ENCODE results near the gene ATXN7. TPM values are rescaled to one million over a fixed set of nuclear protein-coding genes. Genes with fewer than 3 reads are reported as not detected.

Gene ATXN7
- total RNA-seq, 1 experiment from 2014 or later = 7.4 TPM

DNA sequence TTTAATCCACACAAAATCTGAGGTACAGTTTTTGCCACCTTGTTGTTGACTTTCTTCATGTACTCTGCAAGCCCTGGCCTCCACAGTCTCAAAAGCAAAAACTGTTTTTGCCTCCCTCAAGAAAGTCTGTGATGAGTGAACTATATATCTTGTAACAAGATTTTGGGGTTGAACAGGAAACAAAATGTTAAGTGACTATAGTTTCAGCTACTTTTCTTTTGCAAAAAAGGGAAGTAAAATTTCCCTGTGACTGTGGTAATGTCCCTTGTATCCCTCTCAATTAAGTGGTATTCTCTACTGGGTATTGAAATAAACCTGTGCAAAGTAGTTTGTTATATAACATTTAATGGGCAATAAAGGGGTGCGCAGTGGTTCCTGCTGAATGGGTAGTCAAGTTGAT, 69.8 kb downstream of the ATXN7 start:
- no peak for DNase-seq (ENCODE audit: low spot score)

DNA sequence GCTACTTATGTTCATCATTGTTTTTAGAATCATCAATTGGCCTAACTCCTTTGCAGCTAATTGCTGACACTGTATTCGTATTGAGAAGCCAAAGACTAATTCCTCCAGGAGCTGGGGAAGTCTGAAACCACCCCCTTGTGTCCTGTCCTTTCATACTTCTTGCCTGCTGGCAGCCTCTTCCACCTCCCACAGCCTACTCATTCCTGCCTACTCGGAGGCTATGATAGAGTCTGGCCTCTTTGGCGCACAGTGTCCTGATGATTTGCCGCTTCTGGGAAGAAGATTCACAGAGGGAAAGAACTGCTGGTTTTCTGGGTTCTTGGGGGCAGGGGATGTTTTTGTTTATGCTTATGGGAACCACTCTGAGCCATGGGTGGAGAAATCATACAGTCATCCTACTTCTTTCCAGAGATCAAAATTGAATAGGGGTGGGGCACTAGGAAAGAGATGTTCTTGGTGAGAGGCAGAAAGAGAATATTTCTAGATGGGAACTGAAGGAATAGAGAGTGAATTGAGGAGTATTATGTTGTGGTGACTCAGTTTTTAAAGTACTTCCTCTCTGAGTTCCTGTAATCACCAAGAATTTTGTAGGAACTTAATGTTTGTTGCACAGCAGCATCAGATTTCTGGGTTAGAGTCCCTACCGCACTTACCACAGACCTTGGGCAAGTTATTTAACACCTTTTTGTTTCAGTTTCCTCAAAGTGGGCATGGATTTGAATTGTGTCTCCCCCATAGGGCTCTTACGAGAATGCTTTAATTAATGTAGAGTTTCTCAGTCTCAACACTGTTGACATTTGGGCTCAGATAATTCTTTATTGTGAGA, 70.6 kb downstream of the ATXN7 start:
- DNase-seq (ENCODE audit: low spot score) = no peak

DNA sequence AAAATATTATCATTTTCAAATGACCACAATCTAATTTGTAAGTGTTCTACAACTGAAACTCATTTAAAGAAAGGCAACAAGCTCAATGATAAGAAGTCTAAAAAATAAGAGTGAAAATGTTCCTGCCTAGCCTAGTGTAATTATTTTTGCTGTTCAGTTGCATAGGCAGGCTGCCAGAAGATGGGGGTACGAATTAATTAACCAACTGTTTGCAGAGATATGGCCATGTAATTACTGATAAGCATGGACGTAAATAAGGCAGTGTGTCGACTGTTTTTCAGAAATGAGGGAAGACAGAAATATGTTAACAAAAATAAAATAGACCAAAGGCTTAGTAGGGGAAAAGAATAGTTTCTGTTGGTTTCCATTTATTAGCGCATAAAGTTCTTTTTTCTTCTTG, 73.3 kb downstream of the ATXN7 start:
- DNase-seq (ENCODE audit: low spot score) = no peak

DNA sequence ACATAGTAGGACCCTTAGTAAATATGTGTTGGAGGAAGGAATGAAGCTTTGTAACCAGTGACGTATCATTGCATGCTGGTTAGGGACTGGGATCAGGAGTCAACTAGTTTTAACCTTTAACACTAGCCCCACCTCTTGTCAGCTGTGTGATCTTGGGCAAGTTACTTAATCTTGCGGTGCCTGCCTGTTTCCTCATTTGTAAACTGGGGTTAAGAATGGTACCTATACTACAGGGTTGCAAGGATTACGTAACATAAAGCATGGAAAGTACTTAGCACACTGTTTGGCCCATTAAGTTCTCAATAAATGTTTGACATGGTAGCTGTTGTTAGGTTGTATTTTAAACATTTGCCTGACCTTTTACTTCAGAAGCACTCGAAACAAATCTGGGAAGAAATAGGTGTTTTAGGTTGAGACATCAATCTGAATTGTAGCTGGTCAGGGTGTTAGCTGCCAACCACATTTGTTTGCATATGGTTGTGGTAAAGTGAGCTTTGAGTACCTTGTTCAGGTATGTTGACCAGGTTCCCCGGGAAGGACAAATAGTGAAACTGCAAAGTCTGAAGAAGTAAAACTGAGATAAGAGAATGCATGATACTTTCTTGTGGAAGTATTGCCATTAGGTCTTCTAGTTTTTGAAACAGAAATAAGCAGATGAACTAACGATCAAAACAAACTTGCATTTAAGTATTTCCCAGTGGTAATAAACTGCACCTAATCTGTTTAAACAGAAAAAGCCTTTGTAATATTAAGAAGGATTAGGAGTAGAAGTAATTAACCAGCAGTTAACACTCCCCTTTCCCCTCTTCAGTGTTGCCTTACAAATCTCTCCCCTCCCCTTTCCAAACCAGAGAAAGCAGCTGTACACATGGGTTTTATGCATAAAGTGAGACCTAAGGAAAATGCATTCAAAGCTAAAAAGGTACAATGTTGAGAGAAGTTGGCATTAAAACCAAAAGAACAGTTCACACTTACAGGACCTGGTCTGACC, 74.3 kb downstream of the ATXN7 start:
- DNase-seq (ENCODE audit: low spot score) = no peak

DNA sequence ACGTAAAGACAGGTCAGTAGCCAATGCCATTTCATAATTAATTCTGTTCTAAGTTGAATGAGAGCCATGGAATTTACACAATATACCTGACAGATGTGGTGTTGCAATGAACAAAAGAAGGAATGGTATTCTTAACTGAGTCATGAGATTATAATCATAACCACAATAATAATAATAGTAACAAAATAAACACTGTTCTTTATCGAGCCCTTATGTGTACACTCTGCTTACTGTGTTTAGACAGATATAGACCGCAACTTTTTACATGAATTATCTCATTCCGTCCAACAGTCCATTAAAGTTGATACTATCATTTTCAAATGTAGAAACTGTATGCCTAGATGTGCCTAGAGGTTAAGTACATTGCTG, 76.7 kb downstream of the ATXN7 start:
- DNase-seq (ENCODE audit: low spot score) = peak; percentile 32

DNA sequence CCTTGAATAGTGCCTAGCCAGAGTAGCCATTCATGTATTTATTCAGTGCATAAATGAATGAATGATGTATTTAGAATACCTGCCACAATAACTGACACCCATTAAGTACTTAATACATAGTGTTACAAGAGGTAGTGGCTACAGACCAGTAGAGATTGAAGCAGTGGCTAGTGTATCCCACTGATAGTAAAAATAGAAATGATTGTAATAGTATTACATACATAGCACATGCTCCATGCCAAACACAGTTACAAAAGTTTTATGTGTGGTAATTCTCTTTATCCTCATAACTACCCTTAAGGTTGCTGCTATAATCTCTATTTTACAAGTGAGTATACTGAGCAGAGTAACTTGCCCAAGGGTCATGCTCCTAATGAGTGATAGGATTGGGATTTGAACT, 78.9 kb downstream of the ATXN7 start:
- no peak for DNase-seq (ENCODE audit: low spot score)

DNA sequence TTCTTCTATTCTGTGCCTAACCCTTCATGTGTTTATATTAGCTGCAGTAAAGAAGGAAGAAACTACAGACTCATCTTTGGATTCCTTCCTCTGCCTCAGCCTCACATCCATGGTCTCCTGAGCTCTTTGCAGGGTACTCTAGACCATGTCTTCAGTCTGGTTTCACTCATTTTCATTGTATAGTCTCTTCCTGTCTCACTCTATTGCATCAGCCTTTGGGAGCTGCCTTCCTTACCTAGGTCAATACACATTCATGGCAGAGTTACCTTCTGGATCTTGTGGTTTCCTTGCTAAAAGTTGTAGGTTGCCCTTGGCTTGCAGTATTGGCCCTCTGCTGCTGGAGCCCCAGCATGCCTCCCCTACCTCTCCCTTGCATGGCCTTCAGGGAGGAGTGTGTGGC, 80.0 kb downstream of the ATXN7 start:
- no peak for DNase-seq (ENCODE audit: low spot score)

DNA sequence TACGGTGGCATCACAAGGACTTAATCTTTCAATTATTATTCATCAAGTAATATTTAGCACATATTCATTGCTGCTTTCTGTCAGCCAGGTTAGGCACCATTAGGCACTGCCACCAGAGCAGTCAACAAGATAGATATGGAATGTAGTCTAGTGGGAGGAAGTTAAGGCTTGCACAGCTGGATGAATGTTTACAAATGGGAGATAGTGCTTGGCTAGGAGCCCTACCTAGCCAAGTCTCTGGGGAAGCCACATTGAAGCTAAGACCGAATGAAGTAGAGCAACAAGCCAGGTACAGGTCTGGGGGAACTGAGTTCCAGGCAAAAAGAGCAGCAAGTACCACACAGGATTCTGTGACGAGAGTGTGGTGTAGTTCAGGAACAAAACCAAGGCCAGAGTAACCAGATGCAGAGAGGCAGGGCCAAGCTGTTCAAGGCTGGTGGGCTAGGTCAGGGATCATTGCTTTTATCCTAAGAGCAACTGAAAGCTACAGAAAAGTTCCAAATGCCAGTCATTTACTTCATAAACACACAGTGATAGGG, 82.0 kb downstream of the ATXN7 start:
- no peak for DNase-seq (ENCODE audit: low spot score)

DNA sequence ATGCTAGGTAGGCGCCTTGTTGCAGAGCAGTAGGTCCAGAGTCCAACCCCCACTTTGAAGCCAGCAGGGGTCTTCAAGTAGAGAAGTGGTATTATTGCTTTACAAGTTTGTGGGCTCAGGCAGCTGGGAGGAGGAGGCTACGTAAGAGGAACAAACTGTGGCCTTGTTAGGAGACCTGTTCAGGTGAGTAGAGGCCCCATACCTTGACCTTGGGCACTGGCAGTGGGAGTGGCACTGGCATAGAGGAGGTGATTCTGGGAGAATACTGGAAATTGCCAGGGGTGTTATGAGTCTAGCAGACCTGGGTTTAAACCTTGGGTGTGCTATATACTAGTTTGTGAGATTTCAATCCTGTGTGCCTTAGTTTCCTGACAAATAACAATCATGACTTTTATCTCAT, 83.1 kb downstream of the ATXN7 start:
- DNase-seq (ENCODE audit: low spot score) = no peak

DNA sequence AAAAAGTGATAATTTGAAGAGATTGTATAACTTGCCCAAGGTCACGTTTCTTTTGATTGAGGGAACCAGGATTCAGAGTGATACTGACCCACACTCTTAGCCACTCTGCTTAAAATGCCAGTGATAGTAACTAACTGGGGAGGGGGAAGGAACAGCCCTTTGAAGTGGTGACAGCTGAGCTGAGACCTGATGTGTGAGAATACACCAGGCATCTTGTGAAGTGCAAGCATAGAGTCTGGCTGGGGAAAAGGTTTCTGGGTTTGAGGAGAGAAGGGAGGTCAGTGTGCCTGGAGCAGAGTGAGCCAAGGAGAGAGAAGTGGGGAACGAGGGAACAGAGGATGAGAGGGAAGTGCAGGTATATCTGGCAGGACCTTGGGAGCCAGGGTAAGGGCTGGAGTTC, 83.9 kb downstream of the ATXN7 start:
- DNase-seq (ENCODE audit: low spot score) = no peak

DNA sequence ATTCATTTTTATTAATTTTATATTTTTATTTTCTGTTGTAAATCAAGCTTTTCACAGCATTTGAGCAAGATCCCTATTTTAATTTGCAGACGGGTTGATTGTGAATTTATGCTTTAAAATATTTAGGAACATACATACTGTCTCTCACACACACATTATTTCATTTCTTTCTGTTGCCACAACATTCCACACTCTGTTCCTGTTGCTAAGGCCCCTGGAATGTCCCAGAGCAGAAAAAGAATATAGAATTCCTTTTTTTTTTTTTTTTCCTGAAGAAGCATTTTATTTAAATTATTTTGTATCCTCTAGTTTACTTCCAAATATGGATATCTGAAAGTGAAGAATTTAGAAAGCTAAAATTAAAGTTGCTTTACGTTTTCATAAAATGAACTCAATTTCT, 85.3 kb downstream of the ATXN7 start:
- DNase-seq (ENCODE audit: low spot score) = no peak

DNA sequence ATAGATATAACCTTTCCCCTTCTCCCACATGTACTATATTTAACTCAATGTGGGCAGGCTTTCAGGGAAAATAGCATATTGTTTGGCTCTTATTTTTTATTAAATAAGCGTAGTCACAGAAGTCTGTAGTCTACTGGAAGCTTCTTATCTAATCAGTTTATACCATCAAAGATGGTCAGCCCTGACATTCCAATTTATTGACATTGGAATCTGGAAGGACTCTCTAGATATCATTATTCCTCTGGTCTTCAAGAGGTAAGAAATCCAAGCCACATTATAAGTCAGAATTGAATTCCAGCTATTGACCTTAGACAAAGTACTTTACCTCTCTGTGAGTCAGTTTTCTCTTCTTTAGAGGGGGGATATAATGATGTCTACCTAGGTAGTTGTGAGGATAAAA, 87.0 kb downstream of the ATXN7 start:
- DNase-seq (ENCODE audit: low spot score) = no peak

DNA sequence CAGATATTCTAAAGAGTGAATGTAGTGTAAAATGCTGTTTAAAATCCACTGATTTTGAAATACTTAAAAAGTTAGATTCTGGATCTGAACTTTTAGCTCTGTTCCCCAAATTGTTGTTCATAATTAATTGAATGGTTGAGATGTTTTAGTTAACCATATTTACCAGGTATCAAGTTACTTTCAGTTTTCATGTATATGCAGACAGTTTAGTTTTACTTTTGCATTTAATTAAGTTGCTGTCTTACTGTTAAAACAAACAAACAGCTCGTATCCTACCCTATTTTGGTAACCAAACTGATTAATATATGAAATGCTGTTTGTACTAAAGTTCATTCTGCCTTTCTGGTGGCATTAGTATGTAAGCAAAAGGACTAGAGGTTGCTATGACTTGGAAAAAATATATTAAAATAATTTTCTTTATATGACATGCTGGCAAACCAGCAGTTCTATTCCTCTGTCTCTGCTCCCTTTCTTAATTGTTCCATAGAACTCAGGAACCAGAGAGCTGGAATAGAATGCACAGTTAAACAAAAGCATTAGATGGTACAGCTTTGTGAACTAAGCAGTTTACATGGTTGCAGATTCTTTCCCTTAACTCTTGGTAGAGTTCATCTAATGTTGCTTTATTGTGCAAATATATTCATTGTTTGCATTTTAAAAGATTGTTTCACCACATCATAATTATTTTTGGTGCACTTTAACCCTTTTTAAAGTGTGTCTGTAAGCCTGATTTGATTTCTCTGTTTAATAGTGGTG, 88.0 kb downstream of the ATXN7 start:
- DNase-seq (ENCODE audit: low spot score) = no peak

DNA sequence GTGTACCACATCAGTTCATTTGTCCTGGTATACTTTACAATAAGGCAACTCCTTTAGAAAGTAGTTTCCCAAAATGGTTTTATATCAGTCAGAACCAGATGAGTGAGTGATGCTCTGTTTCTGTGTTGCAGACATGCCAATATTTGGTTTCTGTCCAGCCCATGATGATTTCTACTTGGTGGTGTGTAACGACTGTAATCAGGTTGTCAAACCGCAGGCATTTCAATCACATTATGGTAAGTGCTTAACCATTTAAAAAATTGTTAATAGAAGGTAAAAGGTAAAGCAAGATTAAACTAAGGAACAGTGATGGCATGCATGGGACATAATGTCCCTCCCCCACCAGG, 88.6 kb downstream of the ATXN7 start:
- no peak for DNase-seq (ENCODE audit: low spot score)

DNA sequence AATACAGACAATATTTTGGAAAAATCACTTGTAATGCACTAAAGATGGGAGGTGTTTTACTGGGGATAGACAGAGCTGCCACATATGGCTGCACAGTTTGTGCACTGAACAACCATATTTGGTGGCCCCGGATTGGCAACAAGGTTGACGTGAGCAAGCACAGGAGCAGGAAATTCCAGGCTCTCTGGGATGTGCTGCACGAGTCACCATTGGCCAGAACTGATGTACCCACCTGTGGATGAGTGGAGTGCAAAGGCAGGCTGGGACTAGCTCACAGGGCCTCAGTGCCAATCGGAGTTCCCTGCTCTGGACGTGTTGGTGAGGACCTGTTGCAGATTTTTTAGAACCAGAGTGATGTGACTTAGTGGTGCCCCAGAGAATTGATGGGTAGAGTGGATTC, 90.5 kb downstream of the ATXN7 start:
- no peak for DNase-seq (ENCODE audit: low spot score)

DNA sequence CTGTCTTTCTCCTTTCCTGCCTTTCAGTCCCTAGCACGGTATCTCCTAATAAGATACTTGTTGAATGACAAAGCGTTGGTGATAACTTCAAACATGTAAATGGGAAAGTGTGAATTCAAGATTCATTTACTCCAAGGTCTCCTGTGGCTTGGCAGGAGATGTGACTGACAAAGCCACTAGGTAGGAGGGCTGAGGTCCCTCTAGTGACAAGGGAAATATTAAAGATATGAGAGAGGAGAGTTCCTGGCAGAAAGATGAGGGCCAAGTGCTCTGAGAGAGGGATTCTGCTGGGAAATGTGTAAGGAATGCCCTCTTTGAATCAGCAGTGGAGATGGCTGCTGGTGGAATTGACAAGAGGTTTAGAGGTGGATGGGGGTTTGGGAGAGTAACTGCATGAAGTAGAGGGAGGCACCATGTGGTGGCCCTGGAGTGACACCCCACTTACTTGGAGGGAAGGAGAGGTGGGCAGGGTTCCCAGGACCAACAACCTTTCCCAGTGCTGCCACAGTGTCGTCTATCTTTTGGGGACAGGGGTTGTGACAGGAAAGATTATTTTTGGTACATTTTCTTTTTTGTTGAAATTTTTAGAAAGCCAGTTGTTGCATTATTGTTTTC, 91.5 kb downstream of the ATXN7 start:
- no peak for DNase-seq (ENCODE audit: low spot score)

DNA sequence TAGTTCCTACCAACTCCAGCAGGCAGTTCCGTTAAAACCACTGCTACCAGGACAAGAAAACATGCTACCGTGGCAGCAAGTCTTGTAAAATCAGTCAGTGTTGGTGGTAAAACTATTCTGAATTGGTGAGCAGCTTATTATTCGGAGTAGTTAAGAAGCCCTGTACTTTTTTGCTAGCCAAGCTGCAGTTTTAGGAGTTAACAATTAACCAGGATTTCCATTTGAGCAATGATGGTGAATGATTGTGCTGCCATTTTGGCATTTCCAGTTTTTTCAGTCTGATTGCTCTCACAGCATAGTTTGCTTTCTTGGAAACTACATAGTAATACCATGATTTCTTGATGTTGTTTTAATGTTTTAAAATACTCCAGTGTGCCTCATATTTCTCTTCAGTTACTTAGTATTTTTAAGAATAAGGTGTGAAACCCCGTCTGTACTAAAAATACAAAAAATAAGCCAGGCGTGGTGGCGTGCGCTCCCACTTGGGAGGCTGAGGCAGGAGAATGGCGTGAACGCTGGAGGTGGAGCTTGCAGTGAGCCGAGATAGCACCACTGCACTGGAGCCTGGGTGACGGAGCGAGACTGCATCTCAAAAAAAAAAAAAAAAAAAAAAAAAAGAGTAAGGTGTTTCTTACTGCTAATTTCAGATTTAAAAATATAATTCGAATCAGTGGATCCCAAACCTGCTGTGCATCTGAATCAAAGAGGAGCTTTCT, 92.3 kb downstream of the ATXN7 start:
- DNase-seq (ENCODE audit: low spot score) = no peak

DNA sequence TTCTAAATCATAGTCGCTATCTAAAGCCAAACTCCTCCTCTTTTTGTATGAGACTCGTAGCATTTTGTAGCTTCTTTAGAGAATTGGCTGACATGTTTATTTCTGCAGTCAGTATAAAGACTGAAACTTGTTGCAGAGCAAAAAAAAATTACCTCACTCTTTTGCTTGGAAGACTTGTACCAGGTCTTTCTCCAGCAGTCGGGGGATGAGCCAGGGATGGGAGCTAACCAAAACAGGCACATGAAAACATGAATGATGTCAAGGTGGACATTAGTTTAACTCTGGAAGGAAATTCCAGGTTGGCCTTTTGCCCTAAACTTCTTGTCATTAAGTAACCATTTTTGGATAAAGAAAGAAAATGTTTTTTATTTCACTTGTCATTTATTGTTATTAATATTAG, 95.5 kb downstream of the ATXN7 start:
- DNase-seq (ENCODE audit: low spot score) = no peak

DNA sequence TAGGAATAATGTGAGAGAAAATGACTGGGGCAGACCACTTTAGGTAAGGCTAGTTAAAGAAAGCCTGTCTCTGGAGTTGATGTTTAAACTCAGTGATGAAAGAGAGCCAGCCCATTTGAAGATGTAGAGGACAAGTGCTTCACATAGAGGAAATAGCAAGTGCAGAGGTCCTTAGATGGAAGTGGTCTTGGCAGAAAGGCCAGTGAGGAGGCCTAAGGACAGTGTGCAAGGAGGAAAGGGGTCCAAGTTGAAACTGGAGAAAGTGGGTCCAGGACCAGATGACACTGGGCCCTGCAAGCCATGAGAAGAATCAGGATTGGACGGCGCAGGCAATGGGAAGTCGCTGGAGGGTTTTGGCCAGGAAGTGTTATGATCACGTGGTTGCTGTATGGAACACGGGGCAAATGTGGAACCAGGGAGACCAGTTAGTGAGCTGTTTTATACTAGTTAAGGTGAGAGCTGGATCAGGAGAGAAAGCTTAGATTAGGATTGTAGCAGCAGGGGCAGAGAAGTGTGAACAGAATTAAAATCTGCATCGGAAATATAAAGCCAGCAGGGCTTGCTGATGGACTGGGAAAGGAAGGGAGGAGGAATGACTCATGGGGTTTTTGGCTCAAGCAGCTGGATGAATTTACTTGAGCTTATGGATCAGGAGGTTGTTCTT, 96.5 kb downstream of the ATXN7 start:
- DNase-seq (ENCODE audit: low spot score) = peak; percentile 73

DNA sequence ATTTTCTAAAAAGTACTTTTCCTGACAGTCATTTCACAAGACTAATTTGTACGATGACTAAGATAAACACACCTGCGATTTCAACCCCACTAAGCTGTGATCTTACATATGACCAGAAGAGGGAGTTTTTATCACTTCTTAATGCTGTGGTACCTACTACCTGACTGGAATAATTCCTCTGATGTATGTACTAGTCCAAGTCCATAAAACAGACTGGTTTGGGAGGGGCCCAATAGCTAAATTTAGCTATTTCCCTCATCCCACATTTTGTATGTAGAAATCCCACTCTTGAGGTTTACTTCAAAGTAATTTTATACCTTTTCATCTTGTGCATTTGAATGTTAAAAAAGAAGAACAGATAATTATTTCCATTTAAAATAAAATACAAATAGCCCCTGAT, 98.2 kb downstream of the ATXN7 start:
- peak; percentile 60 for DNase-seq (ENCODE audit: low spot score)
